ENCODE measurements around the gene OVOL1. TPM values are rescaled to one million over a fixed set of nuclear protein-coding genes. Genes with fewer than 3 reads are reported as not detected.

Gene OVOL1
- total and polyA plus RNA-seq, 2 of the 13 experiments (the other 11 are each of a cell fraction or from before 2014, with no cell fraction given), result 0.01 TPM; not detected in 1

- no peak for TF ChIP-seq PRPF4 (IDR thresholded peaks at IDR 0.05; ENCODE audit: low read depth, low read length, poor library complexity, severe bottlenecking)
- TF ChIP-seq NR2F2 (IDR thresholded peaks at IDR 0.05; ENCODE audit: borderline replicate concordance, low read depth), result no peak
- no peak for TF ChIP-seq SAFB2 (CRISPR knock-in tag; IDR thresholded peaks at IDR 0.05; ENCODE audit: borderline replicate concordance, low read depth)
- no peak for TF ChIP-seq ZFP82 (CRISPR knock-in tag; IDR thresholded peaks at IDR 0.05; ENCODE audit: borderline replicate concordance)
These were observed 16.0 kb downstream of the OVOL1 start (continued) for GRCh38 chr11:65802841-65803240.

DNA sequence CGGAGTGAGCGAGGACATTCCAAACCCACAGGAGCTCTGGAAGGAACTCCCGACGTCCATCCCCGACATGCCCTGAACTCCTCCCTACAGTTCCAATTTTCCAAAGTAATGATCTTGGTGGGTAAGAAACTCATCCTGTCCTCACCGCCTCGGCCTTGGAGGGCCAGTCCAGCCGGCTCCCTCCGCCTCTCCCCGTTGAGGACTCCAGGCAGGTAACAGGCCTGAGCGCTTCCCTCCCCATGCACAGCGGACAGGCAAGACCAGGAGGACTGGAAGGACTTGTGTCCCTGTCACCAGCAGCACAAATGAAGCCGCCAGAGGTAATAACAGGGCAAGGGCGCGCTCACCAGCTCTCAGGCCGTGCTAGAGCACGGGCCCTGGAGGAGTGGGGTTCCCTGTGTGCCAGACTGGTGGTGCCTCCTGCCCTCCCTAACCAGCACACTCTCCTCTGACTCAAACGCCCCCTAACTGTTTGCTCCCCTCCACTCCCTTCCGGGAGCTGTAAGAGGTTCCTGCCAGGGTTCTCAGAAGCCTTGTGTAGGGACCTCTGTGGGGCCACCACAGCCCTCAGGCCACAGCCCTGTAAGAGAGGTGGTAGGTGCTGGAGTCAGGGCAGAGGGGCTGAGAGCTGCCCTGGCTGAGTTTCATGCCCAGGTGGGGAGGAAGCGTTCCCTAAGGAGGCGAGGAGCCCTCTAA, 17.1 kb downstream of the OVOL1 start:
- FAIRE-seq (no peak), DNase-seq (ENCODE audit: low spot score) (no peak), ATAC-seq (peak; percentile 49)
- Histone ChIP-seq H3K36me3 (replicated peaks in 1 of 2; ENCODE audit: control insufficient read depth in 1 of 2, insufficient read depth in 2 of 2, low read length in 2 of 2) (no peaks in the 10 kb centered on the region), H3K27me3 (ENCODE audit: control insufficient read depth in 1 of 2, insufficient read depth in 2 of 2, low read length in 2 of 2) (peaks cover 11 to 48% of the 10 kb centered on the region in 2 experiments; a peak in 4 of 5 replicates), H3K9ac (ENCODE audit: insufficient read depth, low read depth, low read length) (no peak overlapping the region), H3K27ac (ENCODE audit: extremely low read length, insufficient read depth, low read length) (no peak overlapping the region), H4K20me1 (ENCODE audit: insufficient read depth, low read length) (no peaks in the 10 kb centered on the region), H2AFZ (ENCODE audit: low read length) (no peak overlapping the region), H3K79me2 (ENCODE audit: insufficient read depth, low read length) (no peaks in the 10 kb centered on the region), H3K9me3 (ENCODE audit: low read length) (no peaks in the 10 kb centered on the region), H3K4me1 (ENCODE audit: insufficient read depth, low read length) (no peaks in the 10 kb centered on the region), H3K4me3 (replicated peaks in 1 of 3; ENCODE audit: insufficient read depth in 1 of 3, low read depth in 2 of 3, low read length in 3 of 3) (no peak overlapping the region), H3K4me2 (ENCODE audit: low read depth, low read length) (no peak overlapping the region)
- BruUV-seq (replicated peaks), result no TSS peak
- WGBS (ENCODE audit: low lambda C conversion rate), result 32% methylated on average over 18 of the region's 21 CpGs
- ChIA-PET POLR2A (no interaction called here), CTCF (ENCODE audit: low intra/inter-chr PET ratio, low total read pairs) (no interaction called here)
- intact Hi-C loops (cut with micrococcal nuclease; ENCODE audit: unreplicated experiment), result no loop called here
- in situ Hi-C loops (cut with HindIII; ENCODE audit: extremely low pct_ligation_motif_present, low pct_unique_long_range_greater_than_20kb), result no loop called here
- TF ChIP-seq EZH2 (conservative IDR thresholded peaks at IDR 0.05; ENCODE audit: low read depth, low read length) (peak; percentile 78; the same call in 1 of the 2 replicates), ATRX (CRISPR knock-in tag; IDR thresholded peaks at IDR 0.05; ENCODE audit: borderline replicate concordance) (no peak)

DNA sequence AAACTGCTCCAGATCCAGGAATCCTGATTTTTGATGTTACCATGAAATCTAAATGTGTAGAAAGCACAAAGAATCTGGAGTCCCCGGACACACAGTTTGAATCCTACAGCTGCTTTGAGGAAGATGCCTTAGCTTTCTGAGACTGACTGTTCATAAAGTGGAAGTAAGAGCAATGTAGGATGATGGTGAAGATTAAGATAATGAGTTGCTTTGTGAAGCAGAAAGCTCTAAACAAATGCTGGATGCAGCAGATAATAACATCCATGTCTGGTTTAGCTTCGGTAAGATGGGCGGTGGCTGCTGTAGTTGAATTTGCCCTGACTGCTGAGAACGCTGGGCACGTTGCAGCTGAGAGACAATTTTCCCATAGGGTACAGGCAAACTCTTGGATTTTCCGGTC, 20.1 kb downstream of the OVOL1 start:
- in situ Hi-C loops (cut with HindIII; ENCODE audit: extremely low pct_ligation_motif_present, low pct_unique_long_range_greater_than_20kb), result no loop called here
- POLR2A ChIA-PET, result no interaction called here
- WGBS (ENCODE audit: low lambda C conversion rate), result 36% methylated on average over 6 of the region's 6 CpGs

More for the DNA sequence above, 20.1 kb downstream of the OVOL1 start:
- no peak overlapping the region for H3K27ac ChIP-seq (ENCODE audit: extremely low read length, insufficient read depth, low read length)
- peaks cover 14 to 63% of the 10 kb centered on the region in 2 experiments; a peak in 4 of 5 replicates for H3K27me3 ChIP-seq (ENCODE audit: control insufficient read depth in 1 of 2, insufficient read depth in 2 of 2, low read length in 2 of 2)
- no peaks in the 10 kb centered on the region for H3K9me3 ChIP-seq (ENCODE audit: low read length)
- H3K36me3 ChIP-seq (replicated peaks in 1 of 2; ENCODE audit: control insufficient read depth in 1 of 2, insufficient read depth in 2 of 2, low read length in 2 of 2), result no peaks in the 10 kb centered on the region
- no peak for FAIRE-seq
- intact Hi-C loops (cut with micrococcal nuclease; ENCODE audit: unreplicated experiment), result no loop called here
- no peak overlapping the region for H3K9ac ChIP-seq (ENCODE audit: insufficient read depth, low read depth, low read length)
- DNase-seq (ENCODE audit: low spot score), result no peak
- no peaks in the 10 kb centered on the region for H3K79me2 ChIP-seq (ENCODE audit: insufficient read depth, low read length)
- H3K4me3 ChIP-seq (replicated peaks in 1 of 3; ENCODE audit: insufficient read depth in 1 of 3, low read depth in 2 of 3, low read length in 3 of 3), result no peak overlapping the region
- no peaks in the 10 kb centered on the region for H4K20me1 ChIP-seq (ENCODE audit: insufficient read depth, low read length)
- H3K4me1 ChIP-seq (ENCODE audit: insufficient read depth, low read length), result no peaks in the 10 kb centered on the region
- no peak for ATAC-seq
- no TSS peak for BruUV-seq (replicated peaks)
- no peak overlapping the region for H3K4me2 ChIP-seq (ENCODE audit: low read depth, low read length)
- no peak overlapping the region for H2AFZ ChIP-seq (ENCODE audit: low read length)
- TF ChIP-seq AHR (CRISPR knock-in tag; IDR thresholded peaks at IDR 0.05) (no peak), KDM6A (CRISPR knock-in tag; IDR thresholded peaks at IDR 0.05; ENCODE audit: low read depth) (no peak), KAT7 (CRISPR knock-in tag; IDR thresholded peaks at IDR 0.05; ENCODE audit: borderline replicate concordance) (no peak), FOSL2 (CRISPR knock-in tag; IDR thresholded peaks at IDR 0.05) (no peak), NR1H2 (CRISPR knock-in tag; IDR thresholded peaks at IDR 0.05; ENCODE audit: borderline replicate concordance, low read depth) (no peak), TP53 (CRISPR knock-in tag; conservative IDR thresholded peaks at IDR 0.05) (no peak), KDM2A (CRISPR knock-in tag; IDR thresholded peaks at IDR 0.05; ENCODE audit: borderline replicate concordance, low read depth) (no peak), ARHGAP35 (CRISPR knock-in tag; IDR thresholded peaks at IDR 0.05; ENCODE audit: borderline replicate concordance) (no peak)
- CTCF ChIA-PET (ENCODE audit: low intra/inter-chr PET ratio, low total read pairs), result no interaction called here

Data from HepG2 (cell line).